Stomach (tissue), 9 donors: Measurements from ENCODE around the gene SPDYC. TPM values are rescaled to one million over a fixed set of nuclear protein-coding genes. Genes with fewer than 3 reads are reported as not detected.

Source experiments
- DNase-seq, 2 donors: peaks; one replicate each; pipeline versions ENCODE4 v3.0.0 to v3.0.0-alpha.2; 2013 to 2019
- H3K27ac ChIP-seq, 5 donors: fragments of 200-600 bp in 4 of 5; sonication (generic) in 4 of 5; one replicate each; pipeline ENCODE4 v1.5.1; 2013 to 2019; ENCODE audit warnings: mild to moderate bottlenecking in 1 of 5, moderate library complexity in 1 of 5
- H3K27me3 ChIP-seq, 3 donors: fragments of 200-600 bp; sonication (generic); one replicate each; pipeline ENCODE4 v1.5.1; 2017 to 2019; ENCODE audit warnings: mixed run types in 1 of 3
- H3K36me3 ChIP-seq, 4 donors: fragments of 200-600 bp; sonication (generic); 1 replicate in 3 of 4; 2 replicates in 1 of 4; pipeline ENCODE4 v1.5.1; 2016 to 2019
- H3K4me1 ChIP-seq, 4 donors: fragments of 200-600 bp; sonication (generic); one replicate each; pipeline ENCODE4 v1.5.1; 2016 to 2019
- H3K4me3 ChIP-seq, 4 donors: fragments of 200-600 bp; sonication (generic) in 3 of 4; one replicate each; pipeline ENCODE4 v1.5.1; 2016 to 2019; ENCODE audit warnings: mild to moderate bottlenecking in 1 of 4
- H3K9me3 ChIP-seq, 4 donors: fragments of 200-600 bp; sonication (generic); one replicate each; pipeline ENCODE4 v1.5.1; 2016 to 2019
- EP300 ChIP-seq: sonication (generic); formaldehyde crosslinking; IDR thresholded peaks from one replicate; pipeline ENCODE4 v1.6.1; 2017; ENCODE audit warnings: antibody characterized with exemption
- POLR2A ChIP-seq, 4 donors: fragments of 450-650 bp; IDR thresholded peaks; one replicate each; pipeline ENCODE4 v1.6.1; 2016; ENCODE audit warnings: antibody characterized with exemption in 4 of 4, control low read depth in 2 of 4, mild to moderate bottlenecking in 1 of 4, moderate library complexity in 1 of 4
- POLR2AphosphoS5 ChIP-seq, 3 donors: sonication (generic); formaldehyde crosslinking; IDR thresholded peaks; one replicate each; pipeline ENCODE4 v1.6.1; 2016; ENCODE audit warnings: antibody characterized with exemption in 3 of 3
- WGBS, 5 donors: extraction: QIAGEN DNeasy Blood & Tissue Kit in 3 of 5; methylation state at CpG; one replicate each; pipeline versions ENCODE4 v1.1.5 to v1.1.7; 2013 to 2018; 5-methylcytosine and 5-hydroxymethylcytosine counted together
- intact Hi-C: fragments of 100-400 bp; cut with DNase I; formaldehyde crosslinking; loops from one replicate; pipeline ENCODE4 v1.15.1; 2023; ENCODE audit warnings: low total_unique reads
- polyA plus RNA-seq, 3 donors: library from polyadenylated mRNA; stranded (reverse); fragments of 200-250 nt; gene quantifications; one replicate each; pipeline ENCODE4 v1.2.3, GENCODE V29; 2013
- total RNA-seq, 5 donors: library from RNA; depleted of rRNA; stranded (reverse); fragments of >200 nt; gene quantifications; one replicate each; pipeline versions ENCODE4 v1.1.0 to v1.2.3, GENCODE V29; 2014 to 2016
- TF ChIP-seq, protein P1 (sequence below), 7 experiments: fragments of 450-650 bp in 4 of 7; fragments of 200-600 bp in 3 of 7; sonication (generic) in 3 of 7; IDR thresholded peaks; one replicate each; pipeline ENCODE4 v1.5.1; 2016 to 2019; ENCODE audit warnings: antibody characterized with exemption in 7 of 7, control low read depth in 2 of 7, mild to moderate bottlenecking in 1 of 7
- donor health status: healthy with polysubstance abuse.
- donor health status: Bipolar disorder and iron deficiency.
- donor health status: healthy.

SPDYC gene
- total and polyA plus RNA-seq, 8 donors: not detected

DNA sequence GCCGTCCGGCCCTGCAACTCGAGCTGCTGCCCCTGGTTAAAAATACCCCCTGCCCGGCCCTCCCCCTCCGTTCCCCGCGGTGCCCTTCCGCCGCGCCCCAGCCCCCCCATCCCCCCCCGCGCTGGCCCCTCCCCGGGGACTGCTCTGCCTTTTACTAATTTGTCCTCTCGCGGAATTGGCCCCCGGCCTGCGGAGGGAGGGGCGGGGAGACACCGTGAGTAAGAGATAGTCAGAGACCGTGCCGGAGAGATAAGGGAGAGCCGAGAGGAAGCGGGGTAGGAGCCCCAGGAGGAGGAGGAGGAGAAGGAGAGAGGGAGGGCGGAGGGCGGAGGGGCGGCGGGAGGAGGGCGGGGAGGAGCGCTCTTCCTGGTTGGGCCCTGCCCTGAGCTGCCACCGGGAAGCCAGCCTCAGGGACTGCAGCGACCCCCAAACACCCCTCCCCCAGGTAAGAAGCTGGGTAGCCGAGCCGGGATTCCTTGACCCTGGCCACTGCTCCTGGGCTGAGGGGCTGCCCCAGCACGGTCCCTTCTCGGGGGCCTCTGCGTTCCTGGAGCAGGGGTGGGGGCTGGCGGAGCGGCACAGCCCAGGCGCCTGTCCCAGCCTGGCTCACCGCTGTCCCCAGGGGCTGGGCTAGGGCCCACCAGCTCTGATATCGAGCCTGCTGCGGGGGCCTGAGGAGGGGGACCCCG is 11.7 kb downstream of the SPDYC start, which contains the start of gene CAPN1:
TSS of gene CAPN1 (plus strand) at position 360 of the 689 bp plus-strand sequence. CDS start 774 bp downstream, outside the sequence.
- H3K27me3 ChIP-seq: no peaks in the 10 kb centered on the region

DNA sequence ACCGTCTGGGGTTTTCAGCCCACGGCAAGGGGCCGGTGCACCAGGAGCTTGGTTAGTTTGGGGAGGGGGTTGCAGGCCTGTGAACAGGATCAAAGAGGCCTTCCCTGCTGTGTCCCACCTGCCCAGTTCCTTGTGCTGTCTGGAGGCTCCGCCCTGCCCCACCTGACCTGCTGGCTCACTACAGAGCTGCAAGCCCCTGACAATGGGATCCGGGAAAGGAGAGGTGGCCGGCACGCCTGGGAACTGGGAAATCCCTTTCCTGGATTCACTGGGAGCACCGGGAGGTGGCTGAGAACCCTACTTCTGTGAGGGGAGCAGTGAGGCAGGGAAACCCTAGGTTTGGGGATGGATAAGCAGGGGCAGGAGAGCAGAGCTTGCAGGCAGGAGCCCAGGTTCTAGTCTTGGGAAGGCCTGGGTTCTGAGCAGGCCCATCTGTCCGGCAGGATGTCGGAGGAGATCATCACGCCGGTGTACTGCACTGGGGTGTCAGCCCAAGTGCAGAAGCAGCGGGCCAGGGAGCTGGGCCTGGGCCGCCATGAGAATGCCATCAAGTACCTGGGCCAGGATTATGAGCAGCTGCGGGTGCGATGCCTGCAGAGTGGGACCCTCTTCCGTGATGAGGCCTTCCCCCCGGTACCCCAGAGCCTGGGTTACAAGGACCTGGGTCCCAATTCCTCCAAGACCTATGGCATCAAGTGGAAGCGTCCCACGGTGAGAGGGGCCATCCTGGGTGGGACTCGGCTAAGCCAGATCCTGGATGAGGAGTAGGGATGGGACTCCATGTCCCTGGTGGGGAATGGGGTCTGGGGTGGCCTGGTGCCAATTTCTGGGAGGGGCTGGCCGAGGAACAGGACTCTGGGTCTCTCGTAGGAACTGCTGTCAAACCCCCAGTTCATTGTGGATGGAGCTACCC is 12.5 kb downstream of the SPDYC start:
- no peaks in the 10 kb centered on the region for H3K9me3 ChIP-seq
- 16 to 31% (median 20%) methylated on average over 11 to 23 of the region's 23 CpGs for WGBS, 5 donors
- DNase-seq: peak; percentile 61 to 78
- peaks cover 23 to 63% (median 36%) of the 10 kb centered on the region in 4 donors for H3K4me1 ChIP-seq
- intact Hi-C loops: no loop called here
- H3K36me3 ChIP-seq: peaks cover 15 to 38% (median 33%) of the 10 kb centered on the region in 4 donors
- H3K27me3 ChIP-seq: no peaks in the 10 kb centered on the region
- peak overlapping the region; percentile 89 to 96 (median 93) for H3K27ac ChIP-seq
- TF ChIP-seq POLR2AphosphoS5 (IDR thresholded peaks at IDR 0.05) (no peak), POLR2A (IDR thresholded peaks at IDR 0.05) (no peak), EP300 (no peak)
- TF ChIP-seq, protein P1, sequence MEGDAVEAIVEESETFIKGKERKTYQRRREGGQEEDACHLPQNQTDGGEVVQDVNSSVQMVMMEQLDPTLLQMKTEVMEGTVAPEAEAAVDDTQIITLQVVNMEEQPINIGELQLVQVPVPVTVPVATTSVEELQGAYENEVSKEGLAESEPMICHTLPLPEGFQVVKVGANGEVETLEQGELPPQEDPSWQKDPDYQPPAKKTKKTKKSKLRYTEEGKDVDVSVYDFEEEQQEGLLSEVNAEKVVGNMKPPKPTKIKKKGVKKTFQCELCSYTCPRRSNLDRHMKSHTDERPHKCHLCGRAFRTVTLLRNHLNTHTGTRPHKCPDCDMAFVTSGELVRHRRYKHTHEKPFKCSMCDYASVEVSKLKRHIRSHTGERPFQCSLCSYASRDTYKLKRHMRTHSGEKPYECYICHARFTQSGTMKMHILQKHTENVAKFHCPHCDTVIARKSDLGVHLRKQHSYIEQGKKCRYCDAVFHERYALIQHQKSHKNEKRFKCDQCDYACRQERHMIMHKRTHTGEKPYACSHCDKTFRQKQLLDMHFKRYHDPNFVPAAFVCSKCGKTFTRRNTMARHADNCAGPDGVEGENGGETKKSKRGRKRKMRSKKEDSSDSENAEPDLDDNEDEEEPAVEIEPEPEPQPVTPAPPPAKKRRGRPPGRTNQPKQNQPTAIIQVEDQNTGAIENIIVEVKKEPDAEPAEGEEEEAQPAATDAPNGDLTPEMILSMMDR (IDR thresholded peaks at IDR 0.05): no peak
- peak overlapping the region; percentile 68 to 89 (median 82) for H3K4me3 ChIP-seq

More for the DNA sequence above, 11.7 kb downstream of the SPDYC start, which contains the start of gene CAPN1:
- intact Hi-C loops: no loop called here
- 0 to 1% (median 0%) methylated on average over 13 to 43 of the region's 43 CpGs for WGBS, 5 donors
- H3K27ac ChIP-seq: peak within 1 kb of the TSS; percentile 89 to 96 (median 93)
- H3K9me3 ChIP-seq: no peaks in the 10 kb centered on the region
- DNase-seq: peak; percentile 86 to 91
- peak within 1 kb of the TSS; percentile 68 to 89 (median 82) for H3K4me3 ChIP-seq
- H3K4me1 ChIP-seq: peaks cover 23 to 57% (median 36%) of the 10 kb centered on the region in 4 donors
- peaks cover 7 to 30% (median 25%) of the 10 kb centered on the region in 4 donors for H3K36me3 ChIP-seq
- TF ChIP-seq, protein P1 (IDR thresholded peaks at IDR 0.05): no peak
- TF ChIP-seq POLR2AphosphoS5 (IDR thresholded peaks at IDR 0.05): peak in 2 of 3 donors; percentile 58 to 79
- TF ChIP-seq EP300: no peak

DNA sequence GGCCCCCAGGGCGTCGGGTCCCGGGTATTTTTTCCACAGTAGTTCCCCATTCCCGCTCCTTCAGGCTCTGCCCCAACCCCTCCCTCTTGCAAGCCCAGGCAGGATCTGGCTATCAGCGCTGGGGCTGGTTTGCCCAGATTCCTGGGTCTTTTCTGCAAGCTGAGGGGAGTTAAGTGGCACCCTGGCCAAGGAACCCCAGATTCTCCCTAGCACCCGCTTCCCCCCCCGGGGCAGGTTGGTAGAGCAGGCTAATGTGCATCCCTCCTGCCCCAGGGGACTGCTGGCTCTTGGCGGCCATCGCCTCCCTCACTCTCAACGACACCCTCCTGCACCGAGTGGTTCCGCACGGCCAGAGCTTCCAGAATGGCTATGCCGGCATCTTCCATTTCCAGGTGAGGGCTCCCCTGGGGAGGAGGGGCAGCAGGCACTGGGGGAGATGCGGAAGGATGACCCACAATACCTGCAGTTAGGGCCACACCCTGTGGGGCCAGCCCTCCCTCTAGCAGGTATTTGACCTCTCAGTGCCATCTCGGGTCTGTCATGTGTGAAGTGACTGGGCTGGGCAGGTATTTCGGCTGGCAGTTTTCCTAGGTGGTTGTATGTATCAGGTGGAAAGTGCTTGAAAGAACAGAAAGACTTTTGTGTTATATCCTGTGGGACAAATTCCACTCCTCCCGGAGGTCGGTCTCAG is 13.3 kb downstream of the SPDYC start:
- no peak for TF ChIP-seq POLR2AphosphoS5 (IDR thresholded peaks at IDR 0.05)
- TF ChIP-seq, protein P1 (IDR thresholded peaks at IDR 0.05): no peak
- TF ChIP-seq EP300: no peak
- no peak for TF ChIP-seq POLR2A (IDR thresholded peaks at IDR 0.05)
- H3K36me3 ChIP-seq: peaks cover 23 to 46% (median 42%) of the 10 kb centered on the region in 4 donors
- peak overlapping the region; percentile 68 to 89 (median 82) for H3K4me3 ChIP-seq
- intact Hi-C loops: no loop called here
- H3K9me3 ChIP-seq: no peaks in the 10 kb centered on the region
- WGBS, 5 donors: 32 to 61% (median 48%) methylated on average over 19 of the region's 19 CpGs
- H3K4me1 ChIP-seq: peaks cover 23 to 63% (median 36%) of the 10 kb centered on the region in 4 donors
- H3K27ac ChIP-seq: peak overlapping the region; percentile 6 to 96 (median 91)
- DNase-seq: peak in 1 of 2 donors; percentile 56
- H3K27me3 ChIP-seq: no peaks in the 10 kb centered on the region
